Cardiac muscle cell (in vitro differentiated cells and primary cell): ENCODE results near the gene LARP6. TPM values are rescaled to one million over a fixed set of nuclear protein-coding genes. Genes with fewer than 3 reads are reported as not detected.
"Not testable (repeated sequence)": the region's sequence is repeated elsewhere in the genome, so short reads cannot be mapped to it uniquely, and the experiment has no call there.

Source experiments
- DNase-seq, 2 donors: peaks; one replicate each; pipeline versions ENCODE4 v3.0.0 to v3.0.0-alpha.2; 2010 to 2017; ENCODE audit warnings: low read depth in 1 of 2, low spot score in 1 of 2
- H3K27ac ChIP-seq: fragments of 200-600 bp; sonication (generic); 2 replicates; pipeline ENCODE4 v1.5.1; 2016
- H3K27me3 ChIP-seq: fragments of 200-600 bp; sonication (generic); 2 replicates; pipeline ENCODE4 v1.6.0; 2016; ENCODE audit warnings: control low read depth
- H3K36me3 ChIP-seq: fragments of 200-600 bp; sonication (generic); 2 replicates; pipeline ENCODE4 v1.5.1; 2016; ENCODE audit warnings: control low read depth
- H3K4me1 ChIP-seq: fragments of 200-600 bp; sonication (generic); 2 replicates; pipeline ENCODE4 v1.8.1; 2017; ENCODE audit warnings: low read depth, mild to moderate bottlenecking, mixed run types
- H3K4me3 ChIP-seq: fragments of 200-600 bp; sonication (generic); 2 replicates; pipeline ENCODE4 v1.5.1; 2016; ENCODE audit warnings: mild to moderate bottlenecking
- H3K9me3 ChIP-seq: fragments of 200-600 bp; sonication (generic); 2 replicates; pipeline ENCODE4 v1.5.1; 2017; ENCODE audit warnings: low read depth, mild to moderate bottlenecking, control low read depth
- CTCF ChIP-seq: IDR thresholded peaks from 2 replicates; pipeline ENCODE4 v1.5.1; 2012; ENCODE audit warnings: low read depth, mild to moderate bottlenecking, low read length
- polyA plus RNA-seq: library from polyadenylated mRNA; unstranded; fragments of >200 nt; fragmentation: Nextera tagmentation; extraction: Ambion mirVana; gene quantifications from 2 replicates; pipeline ENCODE4 v1.2.1, GENCODE V29; 2016
- total RNA-seq: library from RNA; depleted of rRNA; stranded (reverse); fragments of >200 nt; gene quantifications from 2 replicates; pipeline ENCODE4 v1.2.3, GENCODE V29; 2016

LARP6 gene
- total and polyA plus RNA-seq, 2 experiments from 2014 or later = 45.7 to 54.2 TPM

DNA sequence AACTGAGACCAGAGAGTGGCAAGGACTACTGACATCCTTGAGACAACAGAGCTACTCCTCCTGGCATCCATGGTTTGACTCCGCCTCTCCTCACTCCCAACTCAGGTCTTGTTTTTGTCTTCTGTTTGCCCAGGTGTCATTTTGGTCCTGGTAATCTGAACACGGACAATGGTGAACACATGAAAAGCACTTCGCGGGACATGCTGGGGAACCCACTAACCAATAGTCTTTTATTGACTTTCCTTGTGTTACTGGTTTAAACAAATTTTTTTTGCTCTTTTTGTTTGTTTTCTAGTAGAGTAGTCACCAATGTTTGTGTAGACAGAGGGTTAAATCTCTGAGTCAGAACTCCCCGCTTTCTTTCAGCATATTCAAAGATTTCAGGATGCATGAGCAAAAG is 38.4 kb downstream of the LARP6 start:
- Histone ChIP-seq H3K4me1 (peaks cover 4% of the 10 kb centered on the region), H3K27ac (no peak overlapping the region), H3K36me3 (no peaks in the 10 kb centered on the region), H3K9me3 (no peaks in the 10 kb centered on the region), H3K27me3 (no peaks in the 10 kb centered on the region), H3K4me3 (no peak overlapping the region)
- no peak for TF ChIP-seq CTCF
- DNase-seq = no peak

- H3K9me3 ChIP-seq, H3K4me1 ChIP-seq, H3K27ac ChIP-seq, H3K4me3 ChIP-seq, DNase-seq, H3K27me3 ChIP-seq, H3K36me3 ChIP-seq: not testable (repeated sequence)
Observed at GRCh38 chr15:70815011-70815410, 38.9 kb downstream of the LARP6 start.

DNA sequence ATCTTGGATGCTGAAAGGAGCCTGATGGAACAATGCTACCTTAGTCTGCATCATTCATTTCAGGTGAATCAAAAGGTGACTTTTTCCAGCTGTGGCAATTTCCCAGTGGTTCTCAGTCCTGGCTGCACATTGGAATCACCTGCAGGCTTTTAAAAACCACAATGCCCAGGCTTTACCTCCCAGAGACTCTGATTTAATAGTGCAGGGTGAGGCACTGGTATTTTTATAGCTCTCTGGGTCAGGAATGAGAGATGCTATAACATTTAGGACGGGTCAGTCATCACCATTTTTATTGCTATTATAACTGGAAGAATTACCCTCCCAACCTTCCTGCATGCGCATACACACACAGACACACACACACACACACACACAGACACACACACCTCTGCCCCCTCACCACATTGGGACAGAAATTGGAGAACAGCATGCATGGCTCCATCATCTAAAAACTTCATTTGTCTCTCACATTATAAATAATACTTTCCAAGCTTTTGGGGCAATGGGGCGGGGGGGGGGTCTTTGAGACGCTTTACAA is 41.1 kb downstream of the LARP6 start:
- no peak overlapping the region for H3K4me3 ChIP-seq
- TF ChIP-seq CTCF = no peak
- no peaks in the 10 kb centered on the region for H3K9me3 ChIP-seq

DNA sequence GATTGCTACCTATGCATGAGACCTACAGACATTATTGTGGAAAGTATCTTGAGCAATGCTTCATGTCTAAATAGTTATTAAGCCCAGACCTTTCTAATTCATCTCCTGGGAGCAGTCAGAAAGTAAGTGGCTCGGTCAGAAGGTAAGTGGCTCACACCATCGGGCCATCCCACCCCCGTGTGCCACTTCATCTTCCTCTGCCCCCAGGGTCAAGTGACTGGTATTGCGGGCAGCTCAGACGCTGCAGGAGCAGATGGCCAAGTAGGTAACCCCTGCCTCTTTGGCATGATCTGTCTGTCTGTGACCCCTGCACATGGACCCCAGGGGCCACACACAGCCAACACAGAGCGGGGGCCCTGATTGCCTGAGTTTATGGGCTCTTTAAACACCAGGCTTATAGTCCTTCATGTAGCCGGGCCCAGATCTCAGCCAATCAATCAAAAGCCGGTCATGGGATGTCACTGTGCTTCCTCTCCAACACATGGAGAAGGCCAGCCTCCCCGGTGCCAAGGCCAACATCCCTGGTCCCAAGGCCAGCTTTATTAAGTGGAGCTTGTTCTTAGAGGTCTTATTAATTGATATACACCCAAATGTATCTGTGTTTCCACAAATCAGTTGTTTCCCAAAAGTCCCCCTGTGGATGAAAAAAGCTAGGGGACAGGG is 42.9 kb downstream of the LARP6 start:
- peaks cover 4% of the 10 kb centered on the region for H3K4me1 ChIP-seq
- H3K27ac ChIP-seq = no peak overlapping the region
- no peak for DNase-seq
- H3K36me3 ChIP-seq = no peaks in the 10 kb centered on the region
- H3K4me3 ChIP-seq = no peak overlapping the region
- no peaks in the 10 kb centered on the region for H3K9me3 ChIP-seq
- H3K27me3 ChIP-seq = no peaks in the 10 kb centered on the region
- TF ChIP-seq CTCF = no peak

More for the DNA sequence above, 41.1 kb downstream of the LARP6 start:
- Histone ChIP-seq H3K4me1 (peaks cover 4% of the 10 kb centered on the region), H3K27me3 (no peaks in the 10 kb centered on the region), H3K36me3 (no peaks in the 10 kb centered on the region), H3K27ac (no peak overlapping the region)
- DNase-seq = no peak

- Histone ChIP-seq H3K36me3 (no peaks in the 10 kb centered on the region), H3K4me3 (no peak overlapping the region), H3K4me1 (peaks cover 4% of the 10 kb centered on the region), H3K27me3 (no peaks in the 10 kb centered on the region), H3K27ac (no peak overlapping the region), H3K9me3 (no peaks in the 10 kb centered on the region)
- TF ChIP-seq CTCF = no peak
- peak in 1 of 2 donors; percentile 61 for DNase-seq
Observed at GRCh38 chr15:70806992-70807712, 46.8 kb downstream of the LARP6 start.

GRCh38 chr15:70804388-70804787 is 49.6 kb downstream of the LARP6 start:
- H3K4me1 ChIP-seq = peaks cover 10% of the 10 kb centered on the region
- not testable (repeated sequence) for DNase-seq, H3K27me3 ChIP-seq, H3K9me3 ChIP-seq, H3K27ac ChIP-seq, H3K36me3 ChIP-seq, H3K4me3 ChIP-seq
